Dendritic cell treated with granulocyte-macrophage colony-stimulating factor and Interleukin-4, amounts not matched to agents 40 ng/mL and 50 ng/mL, for 4 days (primary cell): ENCODE measurements around the gene SPOCK3.
"Not testable (repeated sequence)": the region's sequence is repeated elsewhere in the genome, so short reads cannot be mapped to it uniquely, and the experiment has no call there.

ENCODE experiments used
- H3K27ac Mint-ChIP-seq: one replicate; pipeline ENCODE4 v1.8.0; 2022; ENCODE audit warnings: mild to moderate bottlenecking, mixed read lengths
- H3K27me3 Mint-ChIP-seq: one replicate; pipeline ENCODE4 v1.8.0; 2022; ENCODE audit warnings: mild to moderate bottlenecking, mixed read lengths
- H3K36me3 Mint-ChIP-seq: one replicate; pipeline ENCODE4 v1.8.0; 2022; ENCODE audit warnings: low read depth, mixed read lengths
- H3K4me1 Mint-ChIP-seq: one replicate; pipeline ENCODE4 v1.8.0; 2022; ENCODE audit warnings: low read depth, mixed read lengths
- H3K4me3 Mint-ChIP-seq: one replicate; pipeline ENCODE4 v1.8.0; 2022; ENCODE audit warnings: mild to moderate bottlenecking, moderate library complexity, mixed read lengths
- H3K9me3 Mint-ChIP-seq: one replicate; pipeline ENCODE4 v1.8.0; 2022; ENCODE audit warnings: mixed read lengths
- intact Hi-C: fragments of 100-400 bp; cut with micrococcal nuclease; formaldehyde crosslinking; loops from one replicate; pipeline ENCODE4 v1.15.0; 2022

SPOCK3 gene

DNA sequence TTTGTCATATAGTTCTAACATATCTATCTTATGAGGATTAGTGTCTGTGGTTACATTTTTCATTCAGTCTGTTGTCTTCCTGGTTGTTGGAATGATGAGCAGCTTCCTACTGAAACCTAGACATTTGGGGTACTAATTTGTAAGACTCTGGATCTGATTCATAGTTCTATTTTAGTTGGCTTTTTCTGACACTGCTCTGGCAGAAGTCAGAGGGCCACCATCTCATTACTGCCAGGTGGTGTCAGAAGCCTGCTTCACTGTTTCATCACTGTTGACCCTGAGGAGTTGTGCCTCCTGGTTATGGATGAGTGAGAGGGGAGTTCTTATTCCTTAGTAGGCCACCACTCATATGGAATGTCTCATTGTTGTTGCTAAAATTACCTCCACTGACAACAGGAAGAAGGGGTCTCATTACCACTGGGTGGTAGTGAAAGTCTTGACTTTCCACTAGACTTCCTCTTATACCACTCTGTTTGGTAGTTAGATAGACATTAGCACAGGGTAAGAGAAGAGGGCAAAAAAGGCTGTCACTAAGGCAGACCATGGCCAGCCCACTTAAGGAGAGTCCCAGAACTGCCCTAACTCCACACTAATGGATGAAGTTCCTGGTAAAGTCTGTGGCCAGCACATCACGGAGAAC lies 395.2 kb downstream of the SPOCK3 start:
- H3K36me3 Mint-ChIP-seq: no peaks in the 10 kb centered on the region
- no peak overlapping the region for H3K27ac Mint-ChIP-seq
- peaks cover 45% of the 10 kb centered on the region for H3K9me3 Mint-ChIP-seq
- no peak overlapping the region for H3K4me3 Mint-ChIP-seq
- H3K27me3 Mint-ChIP-seq: no peaks in the 10 kb centered on the region
- H3K4me1 Mint-ChIP-seq: no peaks in the 10 kb centered on the region
- intact Hi-C loops: no loop called here

DNA sequence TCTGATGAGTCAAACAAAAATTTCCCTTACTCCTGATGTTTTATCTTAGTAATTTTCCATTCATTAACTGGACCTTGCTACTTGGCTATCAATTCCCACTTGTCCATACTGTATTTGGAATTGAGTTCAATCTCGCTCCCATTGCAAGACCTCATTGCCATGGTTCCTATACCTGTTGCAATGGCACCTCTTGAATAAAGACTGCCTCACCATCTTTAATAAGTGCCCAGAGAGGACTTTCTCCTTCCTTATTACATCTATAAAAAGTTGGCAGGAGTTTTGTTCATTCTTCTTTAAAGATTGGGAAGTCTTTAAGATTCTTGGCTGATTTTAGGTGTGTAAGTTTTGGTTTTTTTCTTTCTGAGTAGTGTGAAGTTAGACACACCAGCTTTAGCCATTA lies 397.4 kb downstream of the SPOCK3 start:
- Mint-ChIP-seq H3K9me3 (peaks cover 60% of the 10 kb centered on the region), H3K4me1 (no peaks in the 10 kb centered on the region), H3K27ac (no peak overlapping the region), H3K27me3 (no peaks in the 10 kb centered on the region), H3K36me3 (no peaks in the 10 kb centered on the region), H3K4me3 (no peak overlapping the region)
- intact Hi-C loops: no loop called here

DNA sequence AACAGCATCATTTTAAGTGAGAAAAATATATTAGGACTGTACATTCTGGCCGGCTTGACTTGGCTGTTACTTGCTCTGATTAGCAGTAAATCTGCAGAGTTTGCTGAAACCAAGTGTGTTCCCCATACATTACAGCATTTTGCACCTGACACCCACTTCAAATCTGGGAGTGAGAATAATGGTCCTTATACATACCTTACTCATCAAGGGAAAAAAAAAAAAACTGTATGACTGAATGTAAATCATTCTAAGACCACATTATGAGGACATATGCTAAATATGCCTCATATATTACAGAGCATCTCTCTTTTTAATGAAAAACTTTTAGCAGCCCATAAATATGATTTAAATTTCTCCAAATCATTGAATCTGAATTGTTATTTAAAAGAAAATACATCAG lies 406.7 kb downstream of the SPOCK3 start:
- Mint-ChIP-seq H3K9me3 (peaks cover 27% of the 10 kb centered on the region), H3K4me3 (no peak overlapping the region), H3K27ac (no peak overlapping the region), H3K36me3 (no peaks in the 10 kb centered on the region), H3K27me3 (no peaks in the 10 kb centered on the region), H3K4me1 (no peaks in the 10 kb centered on the region)
- intact Hi-C loops: no loop called here

DNA sequence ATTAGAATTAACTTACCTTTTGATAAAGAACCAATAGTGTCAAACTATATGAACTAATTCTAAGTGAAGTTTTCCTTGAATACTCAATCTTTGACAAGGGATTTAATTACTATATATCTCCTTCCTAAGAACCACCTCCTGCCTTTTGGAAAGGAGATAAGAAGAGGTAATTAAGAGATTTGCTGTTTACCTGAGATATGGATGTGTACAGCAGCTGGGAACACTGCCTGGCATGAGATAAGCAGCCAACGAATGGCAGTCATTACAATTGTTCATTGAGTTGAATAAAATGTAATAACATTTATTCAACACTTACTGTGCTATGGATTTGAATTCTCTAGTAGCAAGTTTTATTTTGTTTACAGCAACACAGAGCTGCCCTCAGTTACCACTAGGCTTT lies 407.1 kb downstream of the SPOCK3 start:
- H3K27ac Mint-ChIP-seq: no peak overlapping the region
- no peaks in the 10 kb centered on the region for H3K36me3 Mint-ChIP-seq
- H3K4me1 Mint-ChIP-seq: no peaks in the 10 kb centered on the region
- H3K4me3 Mint-ChIP-seq: no peak overlapping the region
- intact Hi-C loops: no loop called here
- H3K9me3 Mint-ChIP-seq: peaks cover 26% of the 10 kb centered on the region
- H3K27me3 Mint-ChIP-seq: no peaks in the 10 kb centered on the region

DNA sequence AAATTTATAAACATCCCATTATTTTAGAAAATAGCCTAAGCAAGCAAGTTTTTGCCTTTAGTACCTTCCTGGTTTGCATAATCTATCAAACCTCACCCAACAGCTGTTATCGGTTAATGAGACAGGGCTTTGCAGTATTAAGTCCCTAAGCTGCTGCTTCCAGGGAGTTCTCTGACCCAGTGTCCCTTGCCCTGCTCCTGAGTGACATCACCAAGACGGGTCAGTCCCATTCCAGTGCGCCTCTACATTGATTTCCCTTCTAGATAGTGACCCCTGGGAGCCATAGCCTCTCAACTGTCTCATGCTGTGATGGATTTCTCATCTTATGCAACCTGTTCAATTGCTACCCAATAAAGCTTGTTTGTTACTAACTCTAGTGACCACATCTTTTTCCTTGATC lies 410.4 kb downstream of the SPOCK3 start:
- Mint-ChIP-seq H3K4me1 (no peaks in the 10 kb centered on the region), H3K4me3 (no peak overlapping the region), H3K9me3 (peaks cover 28% of the 10 kb centered on the region), H3K27ac (no peak overlapping the region), H3K27me3 (no peaks in the 10 kb centered on the region), H3K36me3 (no peaks in the 10 kb centered on the region)
- intact Hi-C loops: no loop called here

DNA sequence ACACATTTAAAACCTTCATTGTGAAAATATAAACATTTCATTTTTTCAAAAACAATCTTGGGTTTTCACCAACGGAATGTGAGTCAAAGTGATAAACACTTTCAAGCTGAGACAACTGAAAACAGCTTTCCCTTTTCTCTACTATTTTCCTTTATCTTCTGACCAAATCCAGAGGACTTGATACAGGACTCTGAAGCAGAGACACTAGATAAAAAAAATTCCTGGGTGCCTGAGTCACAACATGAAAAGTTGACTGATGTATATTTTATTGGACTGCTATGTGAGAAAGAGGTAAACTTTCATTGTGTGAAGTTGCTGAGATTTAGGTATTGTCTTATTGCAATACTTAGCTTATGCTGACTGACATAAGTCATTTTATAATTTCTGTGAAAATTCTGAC lies 411.2 kb downstream of the SPOCK3 start:
- no peaks in the 10 kb centered on the region for H3K36me3 Mint-ChIP-seq
- H3K9me3 Mint-ChIP-seq: peaks cover 28% of the 10 kb centered on the region
- H3K4me1 Mint-ChIP-seq: no peaks in the 10 kb centered on the region
- no peak overlapping the region for H3K4me3 Mint-ChIP-seq
- H3K27ac Mint-ChIP-seq: no peak overlapping the region
- intact Hi-C loops: no loop called here
- no peaks in the 10 kb centered on the region for H3K27me3 Mint-ChIP-seq

DNA sequence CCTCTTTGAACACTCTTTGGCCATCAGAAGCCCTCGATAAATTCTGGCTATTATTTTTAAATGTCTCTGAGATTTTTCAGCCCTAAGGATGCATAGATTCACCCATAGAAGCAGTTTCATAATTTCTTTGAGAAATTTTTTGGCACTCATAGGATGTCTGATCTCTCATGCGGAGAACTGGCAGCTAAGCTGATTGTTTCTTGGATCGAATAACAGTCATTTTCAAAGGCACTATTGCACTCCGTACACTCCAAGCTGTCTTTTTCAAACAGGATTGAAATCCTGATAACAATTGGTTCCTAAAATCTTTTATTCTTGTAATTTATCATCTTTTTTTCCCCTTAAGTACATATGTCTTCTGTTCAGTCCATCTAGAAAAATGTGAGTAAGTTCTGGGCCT lies 411.9 kb downstream of the SPOCK3 start:
- Mint-ChIP-seq H3K4me1 (no peaks in the 10 kb centered on the region), H3K4me3 (no peak overlapping the region), H3K36me3 (no peaks in the 10 kb centered on the region), H3K27me3 (no peaks in the 10 kb centered on the region), H3K9me3 (peaks cover 28% of the 10 kb centered on the region), H3K27ac (no peak overlapping the region)
- intact Hi-C loops: no loop called here

DNA sequence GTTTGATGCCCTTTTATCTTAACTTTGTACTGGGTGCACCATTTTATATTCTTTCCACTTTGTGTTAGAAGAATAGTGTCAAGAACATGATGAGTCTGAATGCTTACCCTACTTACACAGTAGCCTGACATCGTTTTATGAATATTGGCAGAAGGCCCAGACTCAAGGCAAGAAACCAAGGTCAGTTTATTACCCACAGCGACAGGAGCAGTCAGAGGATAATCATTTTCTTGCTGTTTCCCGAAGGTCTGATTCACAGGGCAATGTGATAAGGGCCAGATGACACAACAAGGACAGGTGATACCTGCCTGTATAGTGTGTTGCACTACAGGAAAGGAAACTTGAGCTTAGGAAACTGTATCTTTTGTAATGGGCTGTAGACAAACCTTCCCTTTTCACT lies 417.4 kb downstream of the SPOCK3 start:
- Mint-ChIP-seq H3K4me3 (no peak overlapping the region), H3K4me1 (no peaks in the 10 kb centered on the region), H3K27me3 (no peaks in the 10 kb centered on the region), H3K9me3 (peaks cover 9% of the 10 kb centered on the region), H3K36me3 (no peaks in the 10 kb centered on the region), H3K27ac (no peak overlapping the region)
- intact Hi-C loops: no loop called here

DNA sequence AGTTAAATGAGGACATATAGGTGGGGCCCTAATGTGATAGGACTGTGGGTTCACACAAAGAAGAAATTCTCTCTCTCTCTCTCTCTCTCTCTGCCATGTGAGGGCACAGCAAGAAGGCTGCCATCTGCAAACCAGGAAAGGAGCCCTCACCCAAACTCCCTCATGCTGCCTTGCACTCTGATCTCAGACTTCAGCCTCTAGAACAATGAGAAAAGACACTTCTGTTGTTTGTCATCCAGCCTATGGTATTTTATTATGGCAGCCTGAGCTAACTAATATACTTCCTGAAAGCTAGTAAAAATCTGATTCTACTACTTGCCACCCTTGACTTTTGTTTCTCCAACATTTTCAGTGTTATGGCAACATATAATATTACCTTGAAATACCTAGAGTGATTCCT lies 425.9 kb downstream of the SPOCK3 start:
- no peaks in the 10 kb centered on the region for H3K4me1 Mint-ChIP-seq
- H3K27ac Mint-ChIP-seq: no peak overlapping the region
- no peak overlapping the region for H3K4me3 Mint-ChIP-seq
- H3K9me3 Mint-ChIP-seq: peaks cover 8% of the 10 kb centered on the region
- no peaks in the 10 kb centered on the region for H3K36me3 Mint-ChIP-seq
- no peaks in the 10 kb centered on the region for H3K27me3 Mint-ChIP-seq
- intact Hi-C loops: no loop called here

DNA sequence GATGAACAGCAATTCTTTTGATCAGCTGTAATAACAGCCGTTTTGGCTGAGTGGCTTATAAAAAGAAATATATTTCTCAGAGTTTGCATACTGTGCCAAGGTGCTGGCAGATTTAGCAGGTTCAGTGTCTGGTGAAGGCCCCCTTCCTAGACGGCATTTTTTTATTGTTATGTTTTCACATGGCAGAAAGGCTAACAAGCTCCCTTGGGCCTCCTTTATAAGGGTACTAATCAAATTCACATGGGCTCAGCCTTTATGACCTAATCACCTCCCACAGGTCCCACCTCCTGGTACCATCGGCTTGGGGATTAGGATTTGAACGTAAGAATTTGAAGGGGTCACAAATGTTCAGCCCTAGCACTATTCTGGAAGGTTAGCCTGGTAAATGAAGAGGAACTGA lies 431.9 kb downstream of the SPOCK3 start:
- Mint-ChIP-seq H3K4me1 (no peaks in the 10 kb centered on the region), H3K27me3 (no peaks in the 10 kb centered on the region), H3K27ac (no peak overlapping the region), H3K4me3 (no peak overlapping the region), H3K9me3 (peaks cover 11% of the 10 kb centered on the region), H3K36me3 (no peaks in the 10 kb centered on the region)
- intact Hi-C loops: no loop called here

DNA sequence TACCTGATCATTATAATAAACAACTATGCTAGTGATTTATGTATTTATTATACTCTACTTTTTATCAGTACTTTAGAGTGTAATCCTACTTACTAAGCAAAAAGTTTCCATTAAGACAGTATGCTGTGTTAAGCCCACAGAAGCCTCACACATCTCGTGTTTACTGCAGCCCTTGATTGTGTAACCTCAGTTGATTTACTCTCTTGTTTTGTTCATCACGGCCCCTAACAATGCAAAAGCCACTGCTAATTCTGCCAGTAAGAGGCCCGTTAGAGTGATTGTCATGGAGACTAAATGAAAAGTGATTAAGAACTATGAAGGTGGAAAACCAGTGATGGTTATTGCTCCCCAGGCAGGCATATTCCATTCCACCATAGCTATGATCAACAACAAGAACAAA lies 436.2 kb downstream of the SPOCK3 start:
- Mint-ChIP-seq H3K27ac (no peak overlapping the region), H3K9me3 (peaks cover 11% of the 10 kb centered on the region), H3K36me3 (no peaks in the 10 kb centered on the region), H3K27me3 (no peaks in the 10 kb centered on the region), H3K4me1 (no peaks in the 10 kb centered on the region), H3K4me3 (no peak overlapping the region)
- intact Hi-C loops: no loop called here

DNA sequence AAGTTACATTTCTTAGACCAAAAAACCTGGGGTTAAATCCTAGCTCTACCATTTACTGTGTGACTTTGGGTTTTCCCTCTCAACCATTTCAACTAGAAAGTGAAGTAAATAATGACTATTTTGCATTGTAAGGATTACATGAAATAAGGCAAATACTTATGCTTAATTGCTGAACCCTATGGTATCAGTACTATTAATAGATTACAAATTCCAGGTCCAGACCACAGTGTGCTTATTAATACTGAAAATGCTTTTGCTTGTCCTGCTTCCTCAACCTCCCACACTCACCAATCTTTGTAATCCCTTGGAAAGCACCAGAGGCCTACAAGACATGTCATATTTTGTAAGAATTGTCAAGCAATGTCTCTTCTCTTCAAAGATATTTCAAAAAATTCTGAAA lies 456.5 kb downstream of the SPOCK3 start:
- H3K9me3 Mint-ChIP-seq: peaks cover 44% of the 10 kb centered on the region
- H3K4me3 Mint-ChIP-seq: no peak overlapping the region
- no peaks in the 10 kb centered on the region for H3K36me3 Mint-ChIP-seq
- H3K27ac Mint-ChIP-seq: no peak overlapping the region
- intact Hi-C loops: no loop called here
- H3K27me3 Mint-ChIP-seq: no peaks in the 10 kb centered on the region
- H3K4me1 Mint-ChIP-seq: no peaks in the 10 kb centered on the region

DNA sequence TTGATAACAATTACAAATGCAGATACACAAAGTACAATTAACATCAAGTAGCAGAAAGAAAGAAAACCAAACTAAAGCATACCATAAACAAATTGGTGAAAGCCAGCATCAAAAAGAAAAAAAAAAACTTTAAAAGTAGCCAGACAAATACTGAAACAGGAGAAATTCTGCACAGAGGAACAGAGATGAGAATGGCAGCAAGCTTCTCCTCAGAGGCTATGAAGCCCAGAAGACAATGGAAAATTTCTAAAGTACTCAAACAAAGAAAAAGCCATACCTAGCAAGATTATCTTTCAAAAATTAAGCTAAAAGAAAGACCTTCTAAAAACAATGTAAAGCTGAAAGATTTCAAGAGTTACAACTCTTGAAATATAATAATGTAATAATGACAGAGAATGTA lies 471.3 kb downstream of the SPOCK3 start:
- no peak overlapping the region for H3K27ac Mint-ChIP-seq

DNA sequence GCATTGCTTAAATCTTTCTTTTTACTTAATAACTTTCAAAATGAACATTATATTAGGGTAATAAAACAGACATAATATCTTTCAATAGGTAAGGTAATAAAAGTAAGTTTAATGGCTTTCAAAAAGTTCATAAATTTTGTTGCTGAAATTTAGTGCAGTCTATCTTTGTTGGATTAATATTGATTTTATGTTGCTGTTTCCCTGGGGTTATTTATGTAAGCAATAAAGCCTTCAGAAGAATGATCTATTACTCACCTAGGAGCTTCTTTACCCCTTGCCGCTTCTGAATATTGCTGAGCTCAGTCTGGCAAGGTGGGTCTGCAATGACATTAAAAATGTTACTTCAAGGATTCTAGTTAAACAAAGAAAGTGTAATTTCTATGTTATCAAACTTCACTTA lies 492.6 kb downstream of the SPOCK3 start:
- peaks cover 34% of the 10 kb centered on the region for H3K9me3 Mint-ChIP-seq
- intact Hi-C loops: no loop called here
- H3K27ac Mint-ChIP-seq: no peak overlapping the region
- H3K27me3 Mint-ChIP-seq: no peaks in the 10 kb centered on the region
- no peaks in the 10 kb centered on the region for H3K36me3 Mint-ChIP-seq
- no peak overlapping the region for H3K4me3 Mint-ChIP-seq
- H3K4me1 Mint-ChIP-seq: no peaks in the 10 kb centered on the region

More for the DNA sequence above, 471.3 kb downstream of the SPOCK3 start:
- intact Hi-C loops: no loop called here
- H3K9me3 Mint-ChIP-seq: peaks cover 10% of the 10 kb centered on the region
- no peaks in the 10 kb centered on the region for H3K4me1 Mint-ChIP-seq
- no peaks in the 10 kb centered on the region for H3K36me3 Mint-ChIP-seq
- no peaks in the 10 kb centered on the region for H3K27me3 Mint-ChIP-seq
- no peak overlapping the region for H3K4me3 Mint-ChIP-seq

DNA sequence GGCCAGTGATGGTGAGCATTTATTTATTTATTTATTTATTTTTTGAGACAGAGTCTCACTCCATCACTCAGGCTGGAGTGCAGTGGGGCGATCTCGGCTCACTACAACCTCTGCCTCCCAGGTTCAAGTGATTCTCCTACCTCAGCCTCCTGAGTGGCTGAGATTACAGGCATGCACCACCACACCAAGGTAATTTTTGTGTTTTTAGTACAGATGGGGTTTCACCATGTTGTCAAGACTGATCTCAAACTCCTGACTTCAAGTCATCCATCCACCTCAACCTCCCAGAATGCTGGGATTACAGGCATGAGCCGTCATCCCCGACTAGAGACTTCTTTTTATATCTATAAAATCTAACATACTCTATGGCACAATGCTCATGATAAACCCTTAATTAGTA lies 495.1 kb downstream of the SPOCK3 start:
- H3K27me3 Mint-ChIP-seq, H3K4me3 Mint-ChIP-seq, H3K36me3 Mint-ChIP-seq, H3K4me1 Mint-ChIP-seq, intact Hi-C loops, H3K27ac Mint-ChIP-seq, H3K9me3 Mint-ChIP-seq: not testable (repeated sequence)
